Measurements from ENCODE around the gene RELL1.

RELL1 gene

DNA sequence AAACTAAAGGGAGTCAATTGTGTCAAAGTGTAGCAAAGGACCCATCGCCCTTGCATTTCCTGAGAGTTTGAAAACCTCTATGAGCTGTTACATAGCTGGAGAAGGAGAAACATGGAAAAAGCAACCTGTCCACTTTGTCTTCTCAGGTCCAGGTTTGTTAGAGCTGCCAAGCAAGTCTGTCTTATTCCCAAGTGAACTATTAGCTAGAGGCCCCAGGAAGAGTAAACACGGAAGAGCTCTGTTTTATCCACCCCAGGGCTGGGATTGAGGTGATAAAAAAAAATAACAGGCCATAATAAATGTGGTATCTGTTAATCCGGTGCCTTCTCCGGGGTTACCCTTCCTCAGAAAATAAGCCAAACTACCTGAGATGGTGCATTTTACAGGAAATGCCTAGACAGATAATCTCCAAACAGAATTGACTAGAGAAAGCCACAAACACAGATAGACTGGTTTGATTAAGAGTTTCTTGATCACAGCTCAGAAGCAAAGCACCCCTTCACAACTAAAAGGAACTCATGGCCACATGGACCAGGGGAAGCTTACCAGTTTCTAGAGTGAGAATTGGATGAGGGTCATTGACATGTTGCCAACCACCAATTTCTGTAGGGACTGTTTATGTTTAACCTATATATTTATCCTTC lies 35.9 kb upstream of the RELL1 start:
- Histone ChIP-seq H3K27me3 (no peaks in the 10 kb centered on the region), H3K4me3 (ENCODE audit: low read depth in 1 of 2, low read length in 1 of 2) (no peak overlapping the region), H3K36me3 (no peaks in the 10 kb centered on the region), H3K27ac (no peak overlapping the region), H3K4me1 (ENCODE audit: control insufficient read depth in 1 of 2, insufficient read depth in 1 of 2, low read depth in 1 of 2, low read length in 1 of 2) (peaks cover 2 to 5% of the 10 kb centered on the region in 2 experiments), H3K9me3 (no peaks in the 10 kb centered on the region)
- no peak for TF ChIP-seq CTCF (IDR thresholded peaks at IDR 0.05)

- no peak overlapping the region for H3K27ac ChIP-seq
- H3K36me3 ChIP-seq, result no peaks in the 10 kb centered on the region
- no peaks in the 10 kb centered on the region for H3K4me1 ChIP-seq (ENCODE audit: control insufficient read depth in 1 of 2, insufficient read depth in 1 of 2, low read depth in 1 of 2, low read length in 1 of 2)
- TF ChIP-seq CTCF (IDR thresholded peaks at IDR 0.05), result no peak
- no peaks in the 10 kb centered on the region for H3K9me3 ChIP-seq
- H3K4me3 ChIP-seq (ENCODE audit: low read depth in 1 of 2, low read length in 1 of 2), result no peak overlapping the region
- H3K27me3 ChIP-seq, result no peaks in the 10 kb centered on the region
Measured at GRCh38 chr4:37719021-37719420, 32.8 kb upstream of the RELL1 start.

GRCh38 chr4:37717576-37717975 lies 31.4 kb upstream of the RELL1 start:
- Histone ChIP-seq H3K27ac (no peak overlapping the region), H3K9me3 (no peaks in the 10 kb centered on the region), H3K4me1 (ENCODE audit: control insufficient read depth in 1 of 2, insufficient read depth in 1 of 2, low read depth in 1 of 2, low read length in 1 of 2) (no peaks in the 10 kb centered on the region), H3K27me3 (no peaks in the 10 kb centered on the region), H3K36me3 (no peaks in the 10 kb centered on the region), H3K4me3 (ENCODE audit: low read depth in 1 of 2, low read length in 1 of 2) (no peak overlapping the region)
- TF ChIP-seq CTCF (IDR thresholded peaks at IDR 0.05), result no peak

GRCh38 chr4:37715889-37716402 lies 29.8 kb upstream of the RELL1 start:
- no peaks in the 10 kb centered on the region for H3K36me3 ChIP-seq
- no peak overlapping the region for H3K4me3 ChIP-seq (ENCODE audit: low read depth in 1 of 2, low read length in 1 of 2)
- no peak for TF ChIP-seq CTCF (IDR thresholded peaks at IDR 0.05)
- H3K4me1 ChIP-seq (ENCODE audit: control insufficient read depth in 1 of 2, insufficient read depth in 1 of 2, low read depth in 1 of 2, low read length in 1 of 2), result no peaks in the 10 kb centered on the region
- no peaks in the 10 kb centered on the region for H3K27me3 ChIP-seq
- H3K27ac ChIP-seq, result no peak overlapping the region
- no peaks in the 10 kb centered on the region for H3K9me3 ChIP-seq

DNA sequence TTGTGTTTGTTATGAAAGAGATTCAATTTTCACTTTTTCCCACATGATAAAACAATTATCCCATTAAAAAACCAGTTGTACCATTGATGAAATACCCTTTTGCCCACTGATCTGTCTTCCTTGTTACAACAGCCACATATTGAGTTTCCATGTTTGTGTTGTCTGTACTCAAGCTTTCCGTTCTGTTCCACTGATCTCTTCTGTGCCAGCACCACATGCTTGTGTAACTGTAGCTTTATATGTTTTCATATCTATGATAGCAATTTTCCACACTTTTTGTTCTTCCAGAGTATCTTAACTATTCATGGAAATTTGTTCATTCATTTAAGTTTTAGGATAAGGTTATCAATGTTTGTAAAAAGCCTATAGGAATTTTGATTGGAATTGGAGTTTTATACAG lies 24.3 kb upstream of the RELL1 start:
- Histone ChIP-seq H3K4me3 (ENCODE audit: low read depth in 1 of 2, low read length in 1 of 2) (no peak overlapping the region), H3K4me1 (ENCODE audit: control insufficient read depth in 1 of 2, insufficient read depth in 1 of 2, low read depth in 1 of 2, low read length in 1 of 2) (no peaks in the 10 kb centered on the region), H3K9me3 (no peaks in the 10 kb centered on the region), H3K27ac (no peak overlapping the region), H3K27me3 (no peaks in the 10 kb centered on the region), H3K36me3 (no peaks in the 10 kb centered on the region)
- TF ChIP-seq CTCF (IDR thresholded peaks at IDR 0.05), result no peak
